Right atrium auricular region (tissue), 2 donors: ENCODE results near the gene ZNF722. TPM values are rescaled to one million over a fixed set of nuclear protein-coding genes. Genes with fewer than 3 reads are reported as not detected.

ENCODE experiments used
- DNase-seq: peaks from one replicate; pipeline ENCODE4 v3.0.0-alpha.2; 2019; ENCODE audit warnings: low spot score
- H3K27ac ChIP-seq, 2 donors: fragments of 200-600 bp; sonication (generic); 1 replicate in 1 of 2; 2 replicates in 1 of 2; pipeline ENCODE4 v1.5.1; 2016 to 2019
- H3K27me3 ChIP-seq, 2 donors: fragments of 200-600 bp; sonication (generic); one replicate each; pipeline versions ENCODE4 v1.5.1 to v1.6.0; 2017 to 2019
- H3K36me3 ChIP-seq: fragments of 200-600 bp; sonication (generic); one replicate; pipeline ENCODE4 v1.5.1; 2016
- H3K4me1 ChIP-seq, 2 donors: fragments of 200-600 bp; sonication (generic); one replicate each; pipeline versions ENCODE4 v1.5.1 to v1.6.0; 2017 to 2019
- H3K4me3 ChIP-seq, 2 donors: fragments of 200-600 bp; sonication (generic); 1 replicate in 1 of 2; 2 replicates in 1 of 2; pipeline ENCODE4 v1.5.1; 2017 to 2019; ENCODE audit warnings: mild to moderate bottlenecking in 1 of 2, moderate library complexity in 1 of 2
- H3K9me3 ChIP-seq, 2 donors: fragments of 200-600 bp; sonication (generic); one replicate each; pipeline ENCODE4 v1.5.1; 2019
- CTCF ChIP-seq, 2 donors: fragments of 200-600 bp; sonication (generic); IDR thresholded peaks; one replicate each; pipeline ENCODE4 v1.5.1; 2019; ENCODE audit warnings: antibody characterized with exemption in 2 of 2
- total RNA-seq, 2 donors: library from RNA; depleted of rRNA; stranded (reverse); fragments of >200 nt; gene quantifications; one replicate each; pipeline ENCODE4 v1.1.0, GENCODE V29; 2016

ZNF722 gene
- total RNA-seq, 2 donors from 2014 or later, result not detected

GRCh38 chr7:64045301-64046040, 46.8 kb downstream of the ZNF722 start, which contains the start of gene ZNF727:
ZNF727 (plus strand) TSS chr7:64045434; CDS start chr7:64045622, 188 bp downstream.
- H3K27me3 ChIP-seq, result no peaks in the 10 kb centered on the region
- H3K36me3 ChIP-seq, result no peaks in the 10 kb centered on the region
- H3K4me1 ChIP-seq, result peaks cover 0 to 15% of the 10 kb centered on the region in 2 donors
- TF ChIP-seq CTCF (IDR thresholded peaks at IDR 0.05), result no peak
- H3K27ac ChIP-seq, result peak within 1 kb of the TSS; percentile 43 to 84
- peaks cover 4 to 6% of the 10 kb centered on the region in 2 donors for H3K9me3 ChIP-seq
- peak; percentile 68 for DNase-seq
- H3K4me3 ChIP-seq, result peak within 1 kb of the TSS; percentile 21 to 64

- H3K36me3 ChIP-seq, result no peaks in the 10 kb centered on the region
- no peak for TF ChIP-seq CTCF (IDR thresholded peaks at IDR 0.05)
- peak overlapping the region in 1 of 2 donors; percentile 84 for H3K27ac ChIP-seq
- H3K27me3 ChIP-seq, result no peaks in the 10 kb centered on the region
- DNase-seq, result no peak
- peaks cover 0 to 15% of the 10 kb centered on the region in 2 donors for H3K4me1 ChIP-seq
- peak overlapping the region in 1 of 2 donors; percentile 64 for H3K4me3 ChIP-seq
- peaks cover 4 to 6% of the 10 kb centered on the region in 2 donors for H3K9me3 ChIP-seq
These were observed 47.4 kb downstream of the ZNF722 start for GRCh38 chr7:64046041-64046389.

Other genes with a start within 250 kb of the ZNF722 start
- gene ZNF727, start 46.6 kb downstream of the ZNF722 start, total RNA-seq, result 1 to 10 TPM in 1 of 2 donors, under 1 TPM in 1; 0.63 to 2.8 TPM
- gene ZNF735, start 208.4 kb downstream of the ZNF722 start, total RNA-seq, result not detected
- gene ZNF679, start 229.6 kb downstream of the ZNF722 start, total RNA-seq, result not detected